Measurements from ENCODE around the gene RXRA. TPM values are rescaled to one million over a fixed set of nuclear protein-coding genes. Genes with fewer than 3 reads are reported as not detected.

RXRA gene
- total RNA-seq, 1 donor from 2014 or later, result 6.6 TPM

DNA sequence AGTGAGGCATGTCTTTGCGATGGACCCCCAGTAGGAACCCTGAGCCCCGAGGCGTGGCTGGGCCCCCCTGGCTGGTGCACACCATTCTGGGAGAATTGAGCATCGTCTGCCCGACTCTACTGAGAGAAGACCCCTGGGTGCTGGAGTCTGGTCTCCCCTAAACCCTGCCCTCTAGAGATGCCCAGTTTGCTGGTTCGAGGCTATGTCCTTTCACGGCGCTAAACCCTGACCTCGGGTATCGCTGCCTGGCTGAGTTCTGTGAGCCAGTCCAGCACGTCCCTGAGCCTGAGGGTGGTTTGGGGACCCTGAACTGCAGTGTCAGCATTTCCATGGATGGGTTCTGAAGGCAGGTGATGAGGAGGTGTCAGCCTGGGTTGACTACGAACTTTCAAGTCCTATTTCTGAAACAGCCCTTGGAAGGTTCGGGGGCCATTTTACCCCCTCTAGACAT is 128.8 kb downstream of the RXRA start:
- DNase-seq, result no peak

DNA sequence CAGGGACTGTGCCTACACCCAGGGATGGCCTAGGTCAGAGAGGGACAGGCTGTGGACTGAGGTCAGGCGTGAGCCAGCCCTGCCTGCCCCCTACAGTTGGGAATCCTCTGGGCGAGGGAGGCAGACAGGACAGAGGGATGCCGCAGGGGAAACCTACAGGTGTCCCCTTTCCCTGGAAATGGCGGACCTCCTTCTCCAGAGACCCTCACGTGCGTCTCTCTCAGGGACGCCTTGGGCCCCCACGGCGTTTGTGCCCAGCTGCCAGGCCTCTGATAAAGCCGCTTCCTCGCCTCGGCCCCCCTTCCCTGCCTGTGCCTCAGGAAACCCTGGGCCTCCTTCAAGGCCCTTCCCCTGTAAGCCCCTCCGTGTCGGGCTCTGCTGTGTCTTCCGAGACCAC is 129.3 kb downstream of the RXRA start:
- no peak for DNase-seq

GRCh38 chr9:134455934-134456755 is 129.9 kb downstream of the RXRA start:
- DNase-seq, result peak; percentile 33

- no peak for DNase-seq
These were observed 130.6 kb downstream of the RXRA start for GRCh38 chr9:134456756-134457305.

GRCh38 chr9:134457321-134458206 is 131.3 kb downstream of the RXRA start:
- DNase-seq, result no peak

- no peak for DNase-seq
These were observed 132.2 kb downstream of the RXRA start for GRCh38 chr9:134458207-134459108.

DNA sequence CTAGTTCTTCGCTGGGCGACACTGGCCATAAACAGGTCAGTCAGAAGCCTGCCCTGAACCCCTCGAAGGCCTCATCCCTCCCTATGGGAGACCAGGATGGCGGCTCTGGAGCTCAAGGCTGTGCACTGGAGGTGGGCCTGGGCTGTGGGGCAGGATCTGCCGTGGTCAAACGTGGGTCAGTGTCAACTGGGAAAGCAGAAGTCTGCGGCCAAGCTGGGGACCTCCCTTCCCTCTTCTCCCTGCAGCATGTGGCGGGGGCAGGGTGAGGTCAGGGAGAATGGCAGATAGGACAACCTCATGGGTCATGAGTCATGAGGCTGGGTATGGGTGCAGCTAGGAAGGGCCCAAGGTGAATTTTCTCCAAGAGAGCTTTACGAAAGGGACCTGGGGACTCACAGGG is 132.9 kb downstream of the RXRA start:
- no peak for DNase-seq

DNA sequence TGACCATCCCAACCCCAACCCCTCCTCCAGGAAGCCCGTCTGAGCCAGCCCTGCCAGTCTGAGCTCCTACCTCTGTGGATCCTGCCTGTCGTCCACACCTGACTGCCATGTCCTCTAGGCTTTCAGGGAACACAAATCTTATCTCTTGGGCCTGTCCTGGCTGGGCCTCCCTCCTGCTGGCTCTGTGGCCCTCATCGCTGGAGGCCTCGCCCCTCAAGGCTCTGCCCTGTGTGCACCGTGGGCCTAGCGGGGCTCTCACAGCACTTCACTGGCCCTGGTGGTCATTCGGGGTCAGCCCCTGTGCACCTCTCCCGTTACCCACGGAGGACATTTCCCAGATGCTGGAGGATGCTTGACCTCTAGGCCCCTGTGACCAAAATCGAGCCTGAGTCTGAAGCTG is 133.3 kb downstream of the RXRA start:
- DNase-seq, result no peak

- no peak for DNase-seq
These were observed 134.0 kb downstream of the RXRA start for GRCh38 chr9:134460206-134460605.

DNA sequence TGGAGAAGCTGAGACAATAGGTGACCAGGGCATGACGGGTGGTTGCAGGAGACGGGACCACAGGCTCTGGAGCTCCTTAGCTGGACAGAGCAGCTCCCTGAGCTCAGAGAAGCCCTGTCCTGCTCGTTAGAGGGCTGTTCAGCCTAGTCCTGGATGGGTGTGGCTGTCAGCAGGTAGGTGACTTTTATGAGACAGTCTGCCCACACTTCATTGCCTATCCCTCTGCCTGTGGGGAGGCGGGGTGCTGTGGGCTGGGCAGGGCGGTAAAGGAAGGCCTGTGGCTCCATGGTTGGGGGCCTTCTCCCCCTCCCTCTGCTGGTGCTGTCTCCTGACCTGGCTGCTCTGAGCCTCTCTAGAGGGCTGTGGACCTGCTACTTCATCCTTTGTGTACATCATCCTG is 134.6 kb downstream of the RXRA start:
- no peak for DNase-seq

GRCh38 chr9:134461426-134461982 is 135.2 kb downstream of the RXRA start:
- no peak for DNase-seq

GRCh38 chr9:134462318-134462717 is 136.1 kb downstream of the RXRA start:
- no peak for DNase-seq

DNA sequence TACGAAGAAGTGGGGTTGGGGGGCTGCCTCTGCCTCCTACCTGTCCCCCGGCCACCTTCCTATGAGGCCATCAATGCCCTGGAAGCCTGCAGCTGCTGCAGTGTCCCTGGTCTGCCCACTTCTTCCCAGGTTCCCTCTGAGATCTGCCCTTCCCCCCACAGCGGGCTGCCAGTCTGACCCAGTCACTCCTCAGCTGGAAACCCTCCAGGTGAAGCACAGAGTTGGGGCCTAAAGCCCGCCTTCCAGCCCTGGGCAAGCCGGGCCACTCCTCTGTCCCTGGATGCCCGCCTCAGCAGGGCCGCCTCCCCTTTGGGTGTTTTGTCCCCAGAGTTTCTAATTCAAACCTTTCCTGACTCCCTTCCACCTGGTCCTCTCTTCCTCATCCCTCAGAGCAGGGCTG is 137.0 kb downstream of the RXRA start:
- no peak for DNase-seq

GRCh38 chr9:134466869-134467616 is 140.8 kb downstream of the RXRA start:
- DNase-seq, result no peak

GRCh38 chr9:134468358-134468757 is 142.1 kb downstream of the RXRA start:
- DNase-seq, result no peak

GRCh38 chr9:134469041-134469875 is 143.0 kb downstream of the RXRA start:
- no peak for DNase-seq

- DNase-seq, result no peak
These were observed 146.0 kb downstream of the RXRA start for GRCh38 chr9:134472256-134472655.

- no peak for DNase-seq
These were observed 147.1 kb downstream of the RXRA start for GRCh38 chr9:134473141-134474054.

DNA sequence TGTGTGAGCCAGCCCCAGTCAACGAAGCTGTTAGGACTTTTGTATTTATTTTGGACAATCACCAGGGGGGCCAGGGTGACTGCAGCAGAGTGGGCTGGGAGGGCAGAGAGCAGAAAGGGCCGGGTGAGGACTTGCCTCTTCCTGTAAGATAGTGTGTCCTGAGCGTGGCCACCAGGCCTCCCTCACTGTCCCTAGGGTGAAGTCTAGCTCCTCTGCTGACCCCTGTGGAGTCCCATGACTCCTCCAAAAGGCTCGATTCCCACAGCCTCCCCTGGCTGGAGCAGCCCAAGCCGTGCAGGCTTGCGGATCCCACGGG is 147.8 kb downstream of the RXRA start:
- no peak for DNase-seq
